HCT116 (cell line): ENCODE data around the gene CBFA2T3. TPM values are rescaled to one million over a fixed set of nuclear protein-coding genes. Genes with fewer than 3 reads are reported as not detected.

ENCODE experiments used
- ATAC-seq: fragments of 200-7000 bp; cut with Tn5 transposase; 2 replicates; pipeline ENCODE4 v1.9.1; 2020; ENCODE audit warnings: mild to moderate bottlenecking, moderate library complexity
- BruUV-seq: library from RNA; stranded (reverse); fragments of 400-500 nt; replicated peaks from 2 replicates; lab custom pipeline; 2021; lab: Mats Ljungman, UMichigan
- CTCF ChIA-PET: fragments of 300-600 bp; sonication (Branson Sonifier 250); formaldehyde crosslinking; loops from one replicate; lab custom pipeline; 2021; ENCODE audit warnings: antibody characterized with exemption; lab: Charles Lee
- POLR2A ChIA-PET: fragments of 300-600, 350-600 bp; sonication (Branson Sonifier 250); formaldehyde crosslinking; loops from one replicate; lab custom pipeline; 2021; ENCODE audit warnings: antibody characterized with exemption; lab: Charles Lee
- RAD21 ChIA-PET, 2 experiments: fragments of 300-600 bp; sonication (Branson Sonifier 250); formaldehyde crosslinking; loops; one replicate each; lab custom pipeline; 2023; ENCODE audit warnings: low total read pairs in 2 of 2; ENCODE audit not compliant: uncharacterized antibody in 2 of 2, unreplicated experiment in 2 of 2, low non-redundant PET in 1 of 2; lab: Charles Lee
- DNase-seq: peaks from one replicate; pipeline ENCODE4 v3.0.0-alpha.2; 2010; ENCODE audit warnings: low read depth, low spot score
- H2AFZ ChIP-seq: fragments of 200-600 bp; shearing (Covaris generic), sonication (generic); 2 replicates; pipeline ENCODE4 v1.6.1; 2017; ENCODE audit warnings: low read depth, mixed run types, mixed read lengths, antibody characterized with exemption, low read length; ENCODE audit not compliant: poor library complexity, severe bottlenecking
- H3K27ac ChIP-seq: 2 replicates; pipeline ENCODE4 v1.5.1; 2012; ENCODE audit warnings: low read depth, low read length
- H3K27me3 ChIP-seq: fragments of 200-600 bp; sonication (generic); 2 replicates; pipeline ENCODE4 v1.6.1; 2016; ENCODE audit warnings: mixed run types, low read length, mixed read lengths; ENCODE audit not compliant: insufficient read depth
- H3K36me3 ChIP-seq, 2 experiments: fragments of 200-500 bp in 1 of 2; fragments of 200-600 bp in 1 of 2; sonication (Bioruptor generic) in 1 of 2; sonication (generic) in 1 of 2; 2 replicates each; pipeline versions ENCODE4 v1.5.1 to v1.6.1; 2014 to 2016; ENCODE audit warnings: low read length in 2 of 2, inconsistent platforms in 1 of 2, mixed read lengths in 1 of 2, mixed run types in 1 of 2; ENCODE audit not compliant: insufficient read depth in 2 of 2, control insufficient read depth in 1 of 2
- H3K4me1 ChIP-seq, 2 experiments: fragments of 200-600 bp in 1 of 2; sonication (generic) in 1 of 2; 2 replicates each; pipeline versions ENCODE4 v1.5.1 to v1.6.1; 2012 to 2017; ENCODE audit warnings: low read length in 2 of 2, inconsistent platforms in 1 of 2, mild to moderate bottlenecking in 1 of 2, mixed read lengths in 1 of 2, mixed run types in 1 of 2, moderate library complexity in 1 of 2; ENCODE audit not compliant: insufficient read depth in 2 of 2, control insufficient read depth in 1 of 2
- H3K4me2 ChIP-seq: fragments of 200-600 bp; sonication (generic); 2 replicates; pipeline ENCODE4 v1.6.1; 2017; ENCODE audit warnings: mixed run types, low read length, mixed read lengths
- H3K4me3 ChIP-seq, 2 experiments: fragments of 200-600 bp in 1 of 2; sonication (generic) in 1 of 2; replicated peaks in 1 of 2; 2 replicates each; pipeline ENCODE4 v1.5.1; 2011 to 2016; ENCODE audit warnings: low read length in 2 of 2, control low read depth in 1 of 2, low read depth in 1 of 2, mild to moderate bottlenecking in 1 of 2, mixed read lengths in 1 of 2, mixed run types in 1 of 2
- H3K79me2 ChIP-seq: fragments of 200-600 bp; sonication (generic); 2 replicates; pipeline ENCODE4 v1.6.1; 2017; ENCODE audit warnings: mild to moderate bottlenecking, mixed run types, low read length, moderate library complexity, mixed read lengths; ENCODE audit not compliant: insufficient read depth
- H3K9ac ChIP-seq: fragments of 200-600 bp; sonication (generic); 2 replicates; pipeline ENCODE4 v1.6.1; 2016; ENCODE audit warnings: low read length, mixed read lengths
- H3K9me2 ChIP-seq: fragments of 200-600 bp; sonication (generic), shearing (Covaris generic); 2 replicates; pipeline ENCODE4 v1.6.1; 2017; ENCODE audit warnings: mixed run types, mild to moderate bottlenecking, moderate library complexity; ENCODE audit not compliant: insufficient read depth
- H3K9me3 ChIP-seq, 2 experiments: fragments of 200-500 bp in 1 of 2; fragments of 200-600 bp in 1 of 2; sonication (Bioruptor generic) in 1 of 2; sonication (generic) in 1 of 2; 2 replicates each; pipeline ENCODE4 v1.6.1; 2014 to 2017; ENCODE audit warnings: low read length in 2 of 2, mixed read lengths in 2 of 2, inconsistent platforms in 1 of 2, low read depth in 1 of 2, mild to moderate bottlenecking in 1 of 2, mixed run types in 1 of 2, moderate library complexity in 1 of 2; ENCODE audit not compliant: control insufficient read depth in 1 of 2, insufficient read depth in 1 of 2
- H4K20me1 ChIP-seq: fragments of 200-600 bp; sonication (generic), shearing (Covaris generic); 2 replicates; pipeline ENCODE4 v1.6.1; 2017; ENCODE audit warnings: mixed run types, mild to moderate bottlenecking, moderate library complexity; ENCODE audit not compliant: insufficient read depth
- EZH2 ChIP-seq: fragments of 200-600 bp; sonication (generic); IDR thresholded peaks from 2 replicates; pipeline ENCODE4 v1.6.1; 2017; ENCODE audit warnings: antibody characterized with exemption, mixed run types
- FOSL1 ChIP-seq: IDR thresholded peaks from 2 replicates; pipeline ENCODE4 v1.6.1; 2012; ENCODE audit warnings: low read depth
- JUND ChIP-seq: IDR thresholded peaks from 2 replicates; pipeline ENCODE4 v1.6.1; 2012
- MAX ChIP-seq: IDR thresholded peaks from 2 replicates; pipeline ENCODE4 v1.6.1; 2012
- RAD21 ChIP-seq: IDR thresholded peaks from 2 replicates; pipeline ENCODE4 v1.6.1; 2012; ENCODE audit warnings: low read depth, mild to moderate bottlenecking
- REST ChIP-seq: IDR thresholded peaks from 2 replicates; pipeline ENCODE4 v1.6.1; 2012; ENCODE audit warnings: low read depth
- TCF7L2 ChIP-seq: IDR thresholded peaks from 2 replicates; pipeline ENCODE4 v1.7.0; 2011; ENCODE audit warnings: borderline replicate concordance, inconsistent platforms; ENCODE audit not compliant: insufficient read depth, insufficient read length; ENCODE audit errors: extremely low read depth
- YY1 ChIP-seq: IDR thresholded peaks from 2 replicates; pipeline ENCODE4 v1.6.1; 2011; ENCODE audit warnings: low read length, low read depth, moderate library complexity, mild to moderate bottlenecking; ENCODE audit not compliant: insufficient replicate concordance; ENCODE audit errors: extremely low read depth
- ZBTB33 ChIP-seq: IDR thresholded peaks from 2 replicates; pipeline ENCODE4 v1.6.1; 2011; ENCODE audit warnings: mild to moderate bottlenecking, low read length, moderate library complexity; ENCODE audit not compliant: insufficient replicate concordance; ENCODE audit errors: extremely low read depth
- ZFX ChIP-seq: fragments of 450-650 bp; IDR thresholded peaks from 2 replicates; pipeline ENCODE4 v1.6.1; 2017
- ZNF274 ChIP-seq: fragments of 200-500 bp; sonication (Bioruptor generic); IDR thresholded peaks from 2 replicates; pipeline ENCODE4 v1.6.1; 2014; ENCODE audit warnings: mild to moderate bottlenecking, low read depth, low read length, inconsistent platforms
- intact Hi-C: fragments of 100-400 bp; cut with micrococcal nuclease; formaldehyde crosslinking; loops from 2 replicates; pipeline ENCODE4 v1.10.0; 2022
- total RNA-seq: library from RNA; stranded (reverse); gene quantifications from one replicate; pipeline ENCODE4 v1.2.1, GENCODE V29; 2021; ENCODE audit not compliant: unreplicated experiment

Gene CBFA2T3
- total RNA-seq, 1 experiment from 2014 or later = 19.1 TPM

GRCh38 chr16:88865742-88866141 is 111.3 kb downstream of the CBFA2T3 start:
- Histone ChIP-seq H3K36me3 (peaks cover 4 to 6% of the 10 kb centered on the region in 2 experiments; a peak in 3 of 4 replicates), H3K9ac (no peak overlapping the region), H2AFZ (no peak overlapping the region), H3K9me2 (no peaks in the 10 kb centered on the region), H3K27ac (no peak overlapping the region), H3K27me3 (no peaks in the 10 kb centered on the region), H3K4me3 (no peak overlapping the region), H3K4me1 (no peaks in the 10 kb centered on the region), H3K4me2 (no peak overlapping the region), H3K9me3 (no peaks in the 10 kb centered on the region), H3K79me2 (no peaks in the 10 kb centered on the region), H4K20me1 (no peaks in the 10 kb centered on the region)
- RAD21 ChIA-PET = no interaction called here
- TF ChIP-seq RAD21 (no peak), YY1 (no peak), ZBTB33 (no peak), MAX (no peak), EZH2 (no peak), TCF7L2 (no peak), FOSL1 (no peak), ZNF274 (no peak), REST (no peak), ZFX (no peak), JUND (no peak)
- DNase-seq = no peak
- intact Hi-C loops = no loop called here
- no TSS peak for BruUV-seq
- no peak for ATAC-seq
- CTCF ChIA-PET = interaction anchor here (1.0 kb wide), 1 partner anchor 9 kb away, joined by 3 read pairs; the partner anchor contains the start of genes GALNS and TRAPPC2L
- POLR2A ChIA-PET = no interaction called here
